HepG2 (cell line): Measurements from ENCODE around the gene DOCK2.

Source experiments
- BCL6 ChIP-seq: IDR thresholded peaks from 2 replicates; pipeline ENCODE4 v1.6.1; 2016; ENCODE audit warnings: missing genetic modification reagents, missing compliant biosample characterization
- BORCS8-MEF2B ChIP-seq: sonication (generic); formaldehyde crosslinking; IDR thresholded peaks from 2 replicates; pipeline ENCODE4 v1.8.0; 2022; ENCODE audit warnings: mild to moderate bottlenecking, missing genetic modification reagents
- CTCF ChIP-seq: sonication (generic); formaldehyde crosslinking; IDR thresholded peaks from 2 replicates; pipeline ENCODE4 v1.5.0; 2020; ENCODE audit warnings: mild to moderate bottlenecking, missing genetic modification reagents, moderate library complexity
- EP300 ChIP-seq, 3 experiments: sonication (generic) in 1 of 3; formaldehyde crosslinking in 1 of 3; IDR thresholded peaks; 2 replicates each; pipeline versions ENCODE4 v1.5.1 to v1.6.1; 2011 to 2020; ENCODE audit warnings: low read depth in 2 of 3, low read length in 2 of 3, borderline replicate concordance in 1 of 3, improper control_type of control experiment in 1 of 3, mild to moderate bottlenecking in 1 of 3, missing genetic modification reagents in 1 of 3, moderate library complexity in 1 of 3
- HDAC2 ChIP-seq: sonication (generic); formaldehyde crosslinking; IDR thresholded peaks from 2 replicates; pipeline ENCODE4 v1.4.0; 2020; ENCODE audit warnings: missing genetic modification reagents
- JUND ChIP-seq: sonication (generic); formaldehyde crosslinking; IDR thresholded peaks from 2 replicates; pipeline ENCODE4 v1.8.0; 2022; ENCODE audit warnings: mild to moderate bottlenecking, missing genetic modification reagents
- KAT8 ChIP-seq: IDR thresholded peaks from 2 replicates; pipeline ENCODE4 v1.6.1; 2016; ENCODE audit warnings: missing genetic modification reagents, missing compliant biosample characterization
- MZF1 ChIP-seq: sonication (generic); formaldehyde crosslinking; IDR thresholded peaks from 2 replicates; pipeline ENCODE4 v1.8.1; 2023; ENCODE audit warnings: mild to moderate bottlenecking, missing genetic modification reagents, borderline replicate concordance
- NR2C2 ChIP-seq: sonication (generic); formaldehyde crosslinking; IDR thresholded peaks from 2 replicates; pipeline ENCODE4 v1.4.0; 2020; ENCODE audit warnings: missing genetic modification reagents, mild to moderate bottlenecking, moderate library complexity, borderline replicate concordance
- PBX2 ChIP-seq: IDR thresholded peaks from 2 replicates; pipeline ENCODE4 v1.6.1; 2016; ENCODE audit warnings: control low read depth
- RAD21 ChIP-seq: fragments of 450-650 bp; formaldehyde crosslinking; IDR thresholded peaks from 2 replicates; pipeline ENCODE4 v1.5.0; 2020; ENCODE audit warnings: mild to moderate bottlenecking
- RBFOX2 ChIP-seq: fragments of 200-400 bp; formaldehyde crosslinking; IDR thresholded peaks from 2 replicates; pipeline ENCODE4 v1.6.1; 2017; ENCODE audit warnings: low read depth, mild to moderate bottlenecking, low read length
- ZZZ3 ChIP-seq: sonication (generic); formaldehyde crosslinking; IDR thresholded peaks from 2 replicates; pipeline ENCODE4 v1.4.0; 2020; ENCODE audit warnings: missing genetic modification reagents, mild to moderate bottlenecking, borderline replicate concordance

- TF ChIP-seq EP300 (IDR thresholded peaks at IDR 0.05; ENCODE audit: low read depth in 2 of 2, low read length in 2 of 2) (no peak), EP300 (CRISPR knock-in tag; IDR thresholded peaks at IDR 0.05; ENCODE audit: borderline replicate concordance) (no peak), BCL6 (no peak), PBX2 (no peak), CTCF (CRISPR knock-in tag) (no peak), NR2C2 (CRISPR knock-in tag) (no peak), ZZZ3 (CRISPR knock-in tag) (no peak), BORCS8-MEF2B (no peak), HDAC2 (CRISPR knock-in tag) (no peak), RAD21 (CRISPR knock-in tag) (no peak), JUND (CRISPR knock-in tag) (no peak), RBFOX2 (no peak), MZF1 (CRISPR knock-in tag) (no peak), KAT8 (CRISPR knock-in tag) (no peak)
Measured at GRCh38 chr5:169626779-169627178, 10.3 kb upstream of the DOCK2 start.
